Measurements from ENCODE around the gene RAB38. TPM values are rescaled to one million over a fixed set of nuclear protein-coding genes. Genes with fewer than 3 reads are reported as not detected.

Gene RAB38
- total RNA-seq = 0.64 and 3.5 TPM in 2 replicates

- DNase-seq (ENCODE audit: low read depth) = peak; percentile 74
- peak within 1 kb of the TSS; percentile 58 for H3K4me3 ChIP-seq (ENCODE audit: low read depth, low read length)
- TF ChIP-seq CTCF (IDR thresholded peaks at IDR 0.05; ENCODE audit: insufficient read depth, low read depth, low read length) = no peak
Observed at GRCh38 chr11:88174709-88175568, at the start of gene RAB38. Gene RAB38 (minus strand): TSS chr11:88175443. CDS start chr11:88175384, 59 bp downstream.

DNA sequence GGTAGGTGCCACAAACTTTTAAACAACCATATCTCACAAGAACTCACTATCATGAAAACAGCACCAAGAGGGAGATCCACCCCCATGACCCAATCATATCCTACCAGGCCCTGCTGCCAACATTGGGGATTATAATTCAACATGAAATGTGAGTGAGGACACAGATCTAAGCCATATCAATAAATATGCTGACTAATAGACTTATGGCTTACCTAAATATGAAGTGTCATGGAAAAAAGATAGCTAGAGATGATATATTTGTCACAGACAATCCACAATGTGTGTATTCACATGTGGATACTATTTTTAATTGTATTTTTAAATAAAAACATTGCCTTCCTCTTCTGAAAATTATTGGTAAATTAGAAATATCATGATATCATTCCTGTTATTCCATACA lies 38.2 kb upstream of the RAB38 start:
- DNase-seq (ENCODE audit: low read depth) = no peak
- H3K4me3 ChIP-seq (ENCODE audit: low read depth, low read length) = no peak overlapping the region
- no peak for TF ChIP-seq CTCF (IDR thresholded peaks at IDR 0.05; ENCODE audit: insufficient read depth, low read depth, low read length)

GRCh38 chr11:88212300-88212699 lies 37.1 kb upstream of the RAB38 start:
- DNase-seq (ENCODE audit: low read depth) = no peak
- no peak overlapping the region for H3K4me3 ChIP-seq (ENCODE audit: low read depth, low read length)
- TF ChIP-seq CTCF (IDR thresholded peaks at IDR 0.05; ENCODE audit: insufficient read depth, low read depth, low read length) = no peak

GRCh38 chr11:88208745-88209144 lies 33.5 kb upstream of the RAB38 start:
- TF ChIP-seq CTCF (IDR thresholded peaks at IDR 0.05; ENCODE audit: insufficient read depth, low read depth, low read length) = no peak
- peak; percentile 35 for DNase-seq (ENCODE audit: low read depth)
- H3K4me3 ChIP-seq (ENCODE audit: low read depth, low read length) = no peak overlapping the region

GRCh38 chr11:88206751-88207150 lies 31.5 kb upstream of the RAB38 start:
- TF ChIP-seq CTCF (IDR thresholded peaks at IDR 0.05; ENCODE audit: insufficient read depth, low read depth, low read length) = no peak
- no peak for DNase-seq (ENCODE audit: low read depth)
- H3K4me3 ChIP-seq (ENCODE audit: low read depth, low read length) = no peak overlapping the region

DNA sequence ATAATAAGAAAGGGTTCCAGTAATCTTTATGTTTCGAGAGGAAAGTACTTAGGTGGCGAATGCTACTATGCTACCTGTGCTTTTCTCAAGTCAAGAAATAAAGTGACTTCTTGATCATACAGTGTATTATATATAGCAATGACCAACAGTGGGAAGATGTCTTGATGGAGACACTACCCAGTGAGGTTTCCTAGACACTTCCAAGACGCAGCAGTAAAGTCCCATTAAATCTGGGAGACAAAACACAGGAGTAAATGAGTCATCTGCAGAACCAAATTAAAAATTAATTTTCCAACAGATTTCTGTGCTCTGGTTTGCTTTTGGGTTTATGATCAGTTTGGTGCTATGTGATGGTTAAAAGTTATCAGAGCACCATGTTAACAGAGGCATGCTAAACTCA lies 29.1 kb upstream of the RAB38 start:
- DNase-seq (ENCODE audit: low read depth) = peak; percentile 27
- no peak overlapping the region for H3K4me3 ChIP-seq (ENCODE audit: low read depth, low read length)
- no peak for TF ChIP-seq CTCF (IDR thresholded peaks at IDR 0.05; ENCODE audit: insufficient read depth, low read depth, low read length)
